Measurements from ENCODE around the gene LLPH. TPM values are rescaled to one million over a fixed set of nuclear protein-coding genes. Genes with fewer than 3 reads are reported as not detected.

Gene LLPH
- total RNA-seq, 1 donor from 2014 or later, result 3.9 TPM

DNA sequence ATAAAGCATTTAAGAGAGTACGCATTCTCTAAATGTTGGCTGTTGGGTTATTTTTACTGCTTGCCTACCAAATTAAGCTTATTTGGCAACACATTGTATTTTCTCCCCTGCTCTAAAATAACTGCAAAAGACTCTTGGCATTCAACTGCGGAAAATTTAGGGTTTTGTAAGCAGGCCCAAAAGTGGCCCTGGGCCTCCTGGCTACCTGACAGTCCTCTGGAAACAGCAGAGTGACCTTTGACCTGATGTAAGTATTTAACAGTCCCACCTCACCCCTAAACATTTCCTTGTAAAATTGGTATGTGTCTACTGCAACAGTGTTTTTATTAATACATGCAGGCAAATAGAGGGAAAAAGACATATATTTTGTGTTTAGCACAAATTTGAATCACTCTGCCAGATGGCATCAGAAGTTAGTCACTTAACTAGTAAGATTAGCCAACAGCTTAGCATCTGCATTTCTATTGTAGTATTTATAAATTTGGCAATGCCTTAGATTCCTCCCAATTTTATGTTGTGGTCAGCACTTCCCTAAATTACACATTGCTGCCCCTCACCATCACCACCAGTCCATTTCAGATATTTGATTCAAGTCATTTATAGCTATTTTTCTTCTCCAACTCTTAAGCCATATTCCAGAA is 11.2 kb downstream of the LLPH start:
- DNase-seq (ENCODE audit: extremely low spot score in 2 of 2), result no peak
- H3K4me3 ChIP-seq, result no peak overlapping the region
- H3K9me3 ChIP-seq, result no peaks in the 10 kb centered on the region
- intact Hi-C loops (cut with DNase I), result no loop called here
- H3K4me1 ChIP-seq, result no peaks in the 10 kb centered on the region
- peaks cover 0 to 34% of the 10 kb centered on the region in 2 donors for H3K36me3 ChIP-seq
- no peak overlapping the region for H3K27ac ChIP-seq
- TF ChIP-seq POLR2AphosphoS5 (IDR thresholded peaks at IDR 0.05; ENCODE audit: insufficient read depth in 1 of 2, low read depth in 1 of 2) (no peak), POLR2A (IDR thresholded peaks at IDR 0.05) (no peak)
- TF ChIP-seq, protein P1, sequence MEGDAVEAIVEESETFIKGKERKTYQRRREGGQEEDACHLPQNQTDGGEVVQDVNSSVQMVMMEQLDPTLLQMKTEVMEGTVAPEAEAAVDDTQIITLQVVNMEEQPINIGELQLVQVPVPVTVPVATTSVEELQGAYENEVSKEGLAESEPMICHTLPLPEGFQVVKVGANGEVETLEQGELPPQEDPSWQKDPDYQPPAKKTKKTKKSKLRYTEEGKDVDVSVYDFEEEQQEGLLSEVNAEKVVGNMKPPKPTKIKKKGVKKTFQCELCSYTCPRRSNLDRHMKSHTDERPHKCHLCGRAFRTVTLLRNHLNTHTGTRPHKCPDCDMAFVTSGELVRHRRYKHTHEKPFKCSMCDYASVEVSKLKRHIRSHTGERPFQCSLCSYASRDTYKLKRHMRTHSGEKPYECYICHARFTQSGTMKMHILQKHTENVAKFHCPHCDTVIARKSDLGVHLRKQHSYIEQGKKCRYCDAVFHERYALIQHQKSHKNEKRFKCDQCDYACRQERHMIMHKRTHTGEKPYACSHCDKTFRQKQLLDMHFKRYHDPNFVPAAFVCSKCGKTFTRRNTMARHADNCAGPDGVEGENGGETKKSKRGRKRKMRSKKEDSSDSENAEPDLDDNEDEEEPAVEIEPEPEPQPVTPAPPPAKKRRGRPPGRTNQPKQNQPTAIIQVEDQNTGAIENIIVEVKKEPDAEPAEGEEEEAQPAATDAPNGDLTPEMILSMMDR (IDR thresholded peaks at IDR 0.05), result no peak
- H3K27me3 ChIP-seq, result no peaks in the 10 kb centered on the region

DNA sequence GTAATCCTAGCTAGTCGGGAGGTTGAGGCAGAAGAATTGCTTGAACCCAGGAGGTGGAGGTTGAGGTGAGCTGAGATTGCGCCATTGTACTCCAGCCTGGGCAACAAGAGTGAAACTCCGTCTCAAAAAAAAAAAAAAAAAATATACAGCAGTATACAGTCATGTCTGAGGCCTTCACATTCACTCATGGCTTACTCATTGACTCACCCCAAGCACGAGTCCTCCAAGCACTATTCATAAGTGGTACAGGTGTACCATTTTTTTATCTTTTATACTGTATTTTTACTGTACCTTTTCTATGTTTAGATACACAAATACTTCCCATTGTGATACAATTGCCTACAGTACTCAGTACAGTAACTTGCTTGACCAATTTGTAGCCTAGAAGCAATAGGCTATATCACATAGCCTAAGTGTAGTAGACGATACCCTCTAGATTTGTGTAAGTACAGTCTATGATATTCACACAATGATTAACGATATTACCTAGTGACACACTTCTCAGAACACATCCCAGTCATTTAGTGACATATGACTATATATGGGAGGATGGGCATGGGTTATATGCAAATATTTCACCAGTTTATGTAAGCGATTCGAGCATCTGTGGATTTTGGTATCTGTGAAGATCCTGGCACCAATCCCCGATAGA is 12.2 kb downstream of the LLPH start:
- Histone ChIP-seq H3K4me3 (no peak overlapping the region), H3K4me1 (no peaks in the 10 kb centered on the region), H3K27ac (no peak overlapping the region), H3K9me3 (no peaks in the 10 kb centered on the region), H3K27me3 (no peaks in the 10 kb centered on the region), H3K36me3 (peaks cover 0 to 24% of the 10 kb centered on the region in 2 donors)
- TF ChIP-seq POLR2AphosphoS5 (IDR thresholded peaks at IDR 0.05; ENCODE audit: insufficient read depth in 1 of 2, low read depth in 1 of 2), result no peak
- TF ChIP-seq, protein P1 (IDR thresholded peaks at IDR 0.05), result no peak
- TF ChIP-seq POLR2A (IDR thresholded peaks at IDR 0.05), result no peak
- intact Hi-C loops (cut with DNase I), result no loop called here
- DNase-seq (ENCODE audit: extremely low spot score in 2 of 2), result no peak

DNA sequence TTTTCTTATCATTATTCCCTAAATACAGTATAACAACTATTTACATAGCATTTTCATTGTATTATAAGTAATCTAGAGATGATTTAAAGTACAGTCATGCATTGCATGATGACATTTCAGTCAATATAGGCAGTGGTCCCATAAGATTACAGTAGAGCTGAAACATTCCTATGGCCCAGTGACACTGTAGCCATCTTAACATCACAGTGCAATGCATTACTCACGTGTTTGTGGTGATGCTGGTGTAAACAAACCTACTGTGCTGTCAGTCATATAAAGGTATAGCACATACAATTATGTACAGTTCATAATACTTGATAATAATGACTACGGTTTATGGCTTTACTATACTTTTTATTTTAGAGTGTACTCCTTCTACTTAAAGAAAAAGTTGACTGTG is 13.3 kb downstream of the LLPH start:
- Histone ChIP-seq H3K27me3 (no peaks in the 10 kb centered on the region), H3K4me1 (no peaks in the 10 kb centered on the region), H3K4me3 (no peak overlapping the region), H3K27ac (no peak overlapping the region), H3K36me3 (peaks cover 0 to 13% of the 10 kb centered on the region in 2 donors), H3K9me3 (no peaks in the 10 kb centered on the region)
- intact Hi-C loops (cut with DNase I), result no loop called here
- TF ChIP-seq, protein P1 (IDR thresholded peaks at IDR 0.05), result no peak
- TF ChIP-seq POLR2AphosphoS5 (IDR thresholded peaks at IDR 0.05; ENCODE audit: insufficient read depth in 1 of 2, low read depth in 1 of 2) (no peak), POLR2A (IDR thresholded peaks at IDR 0.05) (no peak)
- DNase-seq (ENCODE audit: extremely low spot score in 2 of 2), result no peak

DNA sequence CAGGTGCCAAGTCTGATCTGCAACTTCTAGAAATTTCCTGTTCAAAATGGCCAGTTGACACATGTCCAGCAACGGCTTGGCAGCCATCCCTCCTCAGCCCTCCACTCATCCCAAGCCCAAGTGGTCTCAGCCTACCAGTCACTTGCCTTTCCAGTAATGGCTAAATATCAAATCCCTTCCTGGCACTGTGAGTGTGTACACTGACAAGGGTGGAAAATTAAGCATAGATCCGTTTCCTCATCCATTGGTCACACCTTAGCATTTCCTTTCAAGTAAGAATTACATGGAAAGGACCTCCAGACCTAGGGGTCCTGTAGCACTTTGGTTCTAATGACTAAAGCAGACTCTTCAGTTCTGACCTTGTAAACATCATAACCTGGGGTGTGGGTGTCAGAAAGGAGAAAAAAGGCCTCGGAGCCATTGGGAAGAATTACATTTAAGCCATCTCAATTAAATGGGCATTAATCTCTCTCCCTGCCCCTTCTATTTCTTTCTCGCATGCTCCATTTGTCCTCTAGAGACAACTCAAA is 15.4 kb downstream of the LLPH start:
- DNase-seq (ENCODE audit: extremely low spot score in 2 of 2), result no peak
- Histone ChIP-seq H3K36me3 (no peaks in the 10 kb centered on the region), H3K9me3 (no peaks in the 10 kb centered on the region), H3K27ac (no peak overlapping the region), H3K27me3 (no peaks in the 10 kb centered on the region), H3K4me3 (no peak overlapping the region), H3K4me1 (no peaks in the 10 kb centered on the region)
- intact Hi-C loops (cut with DNase I), result no loop called here
- TF ChIP-seq POLR2AphosphoS5 (IDR thresholded peaks at IDR 0.05; ENCODE audit: insufficient read depth in 1 of 2, low read depth in 1 of 2) (no peak), POLR2A (IDR thresholded peaks at IDR 0.05) (no peak)
- TF ChIP-seq, protein P1 (IDR thresholded peaks at IDR 0.05), result no peak

DNA sequence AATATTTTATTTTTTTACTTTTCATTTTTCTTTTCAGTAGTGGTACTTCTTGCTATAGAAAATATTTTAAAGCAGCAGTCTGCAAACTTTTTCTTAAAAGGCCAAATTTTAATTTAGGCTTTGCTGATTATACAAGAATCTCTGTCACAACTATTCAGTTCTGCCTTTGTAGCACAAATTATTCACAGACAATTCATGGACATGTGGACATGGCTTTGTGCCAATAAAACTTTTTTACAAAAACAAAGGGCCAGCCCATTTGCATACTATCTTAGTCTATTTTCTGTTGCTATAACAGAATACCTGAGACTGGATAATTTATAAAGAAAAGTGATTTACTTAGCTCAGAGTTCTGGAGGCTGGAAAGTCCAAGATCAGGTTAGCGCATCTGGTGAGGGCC is 17.1 kb downstream of the LLPH start:
- TF ChIP-seq POLR2A (IDR thresholded peaks at IDR 0.05) (no peak), POLR2AphosphoS5 (IDR thresholded peaks at IDR 0.05; ENCODE audit: insufficient read depth in 1 of 2, low read depth in 1 of 2) (no peak)
- TF ChIP-seq, protein P1 (IDR thresholded peaks at IDR 0.05), result no peak
- Histone ChIP-seq H3K36me3 (no peaks in the 10 kb centered on the region), H3K27ac (no peak overlapping the region), H3K4me3 (no peak overlapping the region), H3K4me1 (no peaks in the 10 kb centered on the region), H3K27me3 (no peaks in the 10 kb centered on the region), H3K9me3 (no peaks in the 10 kb centered on the region)
- intact Hi-C loops (cut with DNase I), result no loop called here
- DNase-seq (ENCODE audit: extremely low spot score in 2 of 2), result no peak

All from vagina (tissue), 2 donors.